Measurements from ENCODE around the gene ZNF275. TPM values are rescaled to one million over a fixed set of nuclear protein-coding genes. Genes with fewer than 3 reads are reported as not detected.

ZNF275 gene
- total RNA-seq, 1 donor from 2014 or later = 7.5 TPM

- H3F3A ChIP-seq (ENCODE audit: low read depth) = no peaks in the 10 kb centered on the region
- H3K4me1 ChIP-seq = no peaks in the 10 kb centered on the region
- H3K9me3 Mint-ChIP-seq = peaks cover 17% of the 10 kb centered on the region
- no peak overlapping the region for H3K27ac ChIP-seq
- H3K4me1 Mint-ChIP-seq = peaks cover 4% of the 10 kb centered on the region
- peaks cover 2% of the 10 kb centered on the region for H3K27me3 Mint-ChIP-seq (ENCODE audit: insufficient read depth, low read depth)
- H3K4me3 Mint-ChIP-seq = no peak overlapping the region
- H3K27me3 ChIP-seq = no peaks in the 10 kb centered on the region
- peaks cover 4% of the 10 kb centered on the region for H4K20me1 ChIP-seq (ENCODE audit: low read depth)
- no peak overlapping the region for H3K9ac ChIP-seq
- no peak overlapping the region for H3K4me3 ChIP-seq
- H2AFZ ChIP-seq (replicated peaks) = no peak overlapping the region
- H3K9me3 ChIP-seq (ENCODE audit: low read depth) = no peaks in the 10 kb centered on the region
- no peak overlapping the region for H3K27ac Mint-ChIP-seq
- no peak overlapping the region for H3K4me2 ChIP-seq
- H3K79me2 ChIP-seq (ENCODE audit: low read depth) = peaks cover 6% of the 10 kb centered on the region
- peaks cover 33% of the 10 kb centered on the region for H3K36me3 Mint-ChIP-seq
- no peak for DNase-seq (ENCODE audit: low spot score)
- TF ChIP-seq EZH2 (IDR thresholded peaks at IDR 0.05) (no peak), EZH2phosphoT487 (IDR thresholded peaks at IDR 0.05) (no peak)
- TF ChIP-seq, protein P1, sequence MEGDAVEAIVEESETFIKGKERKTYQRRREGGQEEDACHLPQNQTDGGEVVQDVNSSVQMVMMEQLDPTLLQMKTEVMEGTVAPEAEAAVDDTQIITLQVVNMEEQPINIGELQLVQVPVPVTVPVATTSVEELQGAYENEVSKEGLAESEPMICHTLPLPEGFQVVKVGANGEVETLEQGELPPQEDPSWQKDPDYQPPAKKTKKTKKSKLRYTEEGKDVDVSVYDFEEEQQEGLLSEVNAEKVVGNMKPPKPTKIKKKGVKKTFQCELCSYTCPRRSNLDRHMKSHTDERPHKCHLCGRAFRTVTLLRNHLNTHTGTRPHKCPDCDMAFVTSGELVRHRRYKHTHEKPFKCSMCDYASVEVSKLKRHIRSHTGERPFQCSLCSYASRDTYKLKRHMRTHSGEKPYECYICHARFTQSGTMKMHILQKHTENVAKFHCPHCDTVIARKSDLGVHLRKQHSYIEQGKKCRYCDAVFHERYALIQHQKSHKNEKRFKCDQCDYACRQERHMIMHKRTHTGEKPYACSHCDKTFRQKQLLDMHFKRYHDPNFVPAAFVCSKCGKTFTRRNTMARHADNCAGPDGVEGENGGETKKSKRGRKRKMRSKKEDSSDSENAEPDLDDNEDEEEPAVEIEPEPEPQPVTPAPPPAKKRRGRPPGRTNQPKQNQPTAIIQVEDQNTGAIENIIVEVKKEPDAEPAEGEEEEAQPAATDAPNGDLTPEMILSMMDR (IDR thresholded peaks at IDR 0.05) = no peak
- peaks cover 3% of the 10 kb centered on the region for H3K36me3 ChIP-seq
Observed at GRCh38 chrX:153342762-153343558, 9.0 kb downstream of the ZNF275 start.

DNA sequence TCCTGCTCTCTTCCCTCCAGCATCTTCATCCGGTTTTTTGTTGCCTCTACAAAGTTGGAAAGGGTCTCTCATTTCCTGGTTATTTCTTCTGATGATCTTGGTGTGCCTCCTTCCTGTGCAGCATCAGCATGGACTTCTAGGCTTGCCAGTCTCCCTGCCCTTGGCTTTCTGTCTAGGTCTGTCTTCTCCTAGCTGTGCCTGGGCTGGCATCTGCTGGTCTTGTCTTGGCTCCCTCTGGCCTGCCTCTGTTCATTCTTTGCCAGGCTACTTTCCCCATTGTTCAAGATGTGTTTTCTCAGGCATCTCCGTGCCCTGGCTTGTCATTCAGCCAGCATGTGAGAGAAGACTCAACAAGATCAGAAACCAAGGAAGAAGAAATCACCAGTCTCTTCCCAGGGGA is 9.7 kb downstream of the ZNF275 start:
- H3K36me3 ChIP-seq = peaks cover 3% of the 10 kb centered on the region
- no peaks in the 10 kb centered on the region for H3F3A ChIP-seq (ENCODE audit: low read depth)
- H4K20me1 ChIP-seq (ENCODE audit: low read depth) = peaks cover 4% of the 10 kb centered on the region
- no peak for DNase-seq (ENCODE audit: low spot score)
- H3K4me3 ChIP-seq = no peak overlapping the region
- no peak overlapping the region for H3K4me2 ChIP-seq
- peaks cover 6% of the 10 kb centered on the region for H3K79me2 ChIP-seq (ENCODE audit: low read depth)
- H3K4me1 Mint-ChIP-seq = no peaks in the 10 kb centered on the region
- no peak for TF ChIP-seq EZH2 (IDR thresholded peaks at IDR 0.05)
- no peak for TF ChIP-seq EZH2phosphoT487 (IDR thresholded peaks at IDR 0.05)
- TF ChIP-seq, protein P1 (IDR thresholded peaks at IDR 0.05) = no peak
- peaks cover 2% of the 10 kb centered on the region for H3K27me3 Mint-ChIP-seq (ENCODE audit: insufficient read depth, low read depth)
- no peak overlapping the region for H3K27ac ChIP-seq
- H2AFZ ChIP-seq (replicated peaks) = no peak overlapping the region
- H3K9me3 ChIP-seq (ENCODE audit: low read depth) = no peaks in the 10 kb centered on the region
- no peaks in the 10 kb centered on the region for H3K4me1 ChIP-seq
- H3K4me3 Mint-ChIP-seq = no peak overlapping the region
- peaks cover 19% of the 10 kb centered on the region for H3K9me3 Mint-ChIP-seq
- H3K36me3 Mint-ChIP-seq = peaks cover 32% of the 10 kb centered on the region
- H3K9ac ChIP-seq = no peak overlapping the region
- no peak overlapping the region for H3K27ac Mint-ChIP-seq
- H3K27me3 ChIP-seq = no peaks in the 10 kb centered on the region

GRCh38 chrX:153347530-153347929 is 13.6 kb downstream of the ZNF275 start:
- DNase-seq (ENCODE audit: low spot score) = no peak
- peaks cover 24% of the 10 kb centered on the region for H3K9me3 Mint-ChIP-seq
- no peak overlapping the region for H3K4me3 ChIP-seq
- no peak overlapping the region for H3K27ac Mint-ChIP-seq
- H3K79me2 ChIP-seq (ENCODE audit: low read depth) = no peaks in the 10 kb centered on the region
- peaks cover 27% of the 10 kb centered on the region for H3K36me3 Mint-ChIP-seq
- H3K9ac ChIP-seq = no peak overlapping the region
- no peaks in the 10 kb centered on the region for H3K36me3 ChIP-seq
- TF ChIP-seq, protein P1 (IDR thresholded peaks at IDR 0.05) = no peak
- TF ChIP-seq EZH2 (IDR thresholded peaks at IDR 0.05) = no peak
- no peak for TF ChIP-seq EZH2phosphoT487 (IDR thresholded peaks at IDR 0.05)
- H3K4me2 ChIP-seq = no peak overlapping the region
- H3K4me1 ChIP-seq = no peaks in the 10 kb centered on the region
- H3K4me1 Mint-ChIP-seq = no peaks in the 10 kb centered on the region
- H3K27ac ChIP-seq = no peak overlapping the region
- H3K9me3 ChIP-seq (ENCODE audit: low read depth) = no peaks in the 10 kb centered on the region
- no peak overlapping the region for H2AFZ ChIP-seq (replicated peaks)
- no peak overlapping the region for H3K4me3 Mint-ChIP-seq
- no peaks in the 10 kb centered on the region for H4K20me1 ChIP-seq (ENCODE audit: low read depth)
- peaks cover 2% of the 10 kb centered on the region for H3K27me3 Mint-ChIP-seq (ENCODE audit: insufficient read depth, low read depth)
- no peaks in the 10 kb centered on the region for H3F3A ChIP-seq (ENCODE audit: low read depth)
- H3K27me3 ChIP-seq = no peaks in the 10 kb centered on the region
